Measurements from ENCODE around the gene C10orf67.

The C10orf67 gene

DNA sequence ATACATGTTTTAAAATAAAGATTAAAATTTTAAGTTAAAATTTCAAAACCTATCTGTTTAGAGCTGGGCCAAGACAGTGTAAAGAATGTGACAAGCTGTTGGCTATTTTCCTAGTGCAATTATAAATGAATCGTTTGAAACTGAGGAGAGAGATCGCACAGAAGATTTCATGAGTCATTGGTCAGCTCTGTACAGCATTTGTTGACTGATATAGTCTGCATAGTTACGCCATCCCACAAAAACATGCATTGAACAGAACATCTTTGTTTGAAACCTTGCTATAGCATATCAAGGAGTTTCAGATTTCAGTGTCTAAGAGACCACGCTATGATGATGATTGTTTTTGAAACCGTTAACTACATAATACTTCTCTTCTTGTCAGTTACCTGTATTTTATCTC is 1.3 kb upstream of the C10orf67 start:
- H3K4me1 Mint-ChIP-seq, result peaks cover 29% of the 10 kb centered on the region
- no peak overlapping the region for H3K27ac Mint-ChIP-seq
- H3K4me3 Mint-ChIP-seq, result no peak overlapping the region
- ATAC-seq, result no peak
- H3K36me3 Mint-ChIP-seq, result no peaks in the 10 kb centered on the region
- no peak for DNase-seq (ENCODE audit: low spot score in 2 of 2)
- H3K9me3 Mint-ChIP-seq, result no peaks in the 10 kb centered on the region

GRCh38 chr10:23343591-23344240 is 881 bp downstream of the C10orf67 start:
- Mint-ChIP-seq H3K36me3 (no peaks in the 10 kb centered on the region), H3K9me3 (no peaks in the 10 kb centered on the region), H3K4me3 (peak overlapping the region; percentile 83), H3K4me1 (peaks cover 35% of the 10 kb centered on the region), H3K27ac (peak overlapping the region; percentile 88)
- no peak for ATAC-seq
- DNase-seq (ENCODE audit: low spot score in 2 of 2), result no peak

DNA sequence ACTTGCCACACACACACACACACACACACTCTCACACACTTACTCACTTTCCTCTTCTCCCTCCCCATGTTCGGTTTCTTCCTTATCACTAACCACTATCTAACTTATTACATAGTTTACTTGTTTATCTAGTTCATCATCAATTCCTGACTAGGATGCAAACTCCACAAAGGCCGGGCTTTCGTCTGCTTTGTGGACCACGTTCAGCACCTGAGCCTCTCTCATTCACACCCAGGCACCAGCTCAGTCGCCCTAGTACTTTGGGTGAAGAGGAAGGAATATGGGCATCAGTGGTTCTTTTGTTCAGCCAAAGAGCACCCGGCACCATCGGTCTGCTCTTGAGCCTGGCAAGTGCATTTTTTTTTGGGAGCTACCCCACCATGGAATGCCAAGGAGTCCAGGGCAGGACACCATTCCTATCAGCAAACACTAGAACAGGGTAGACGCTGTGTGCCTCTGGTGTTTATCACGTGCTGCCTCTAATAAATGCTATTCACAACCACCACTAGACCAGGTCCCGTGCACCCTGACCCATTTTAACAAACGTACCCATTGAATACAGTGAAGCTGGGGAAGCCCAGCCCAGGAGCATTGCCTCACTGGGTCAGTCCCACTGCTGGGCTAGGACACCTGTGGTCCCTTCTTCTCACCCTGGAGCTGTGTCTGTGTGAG is 2.2 kb downstream of the C10orf67 start:
- H3K36me3 Mint-ChIP-seq, result no peaks in the 10 kb centered on the region
- H3K9me3 Mint-ChIP-seq, result no peaks in the 10 kb centered on the region
- DNase-seq (ENCODE audit: low spot score in 2 of 2) (no peak), ATAC-seq (no peak)
- peaks cover 41% of the 10 kb centered on the region for H3K4me1 Mint-ChIP-seq
- H3K27ac Mint-ChIP-seq, result no peak overlapping the region
- no peak overlapping the region for H3K4me3 Mint-ChIP-seq

DNA sequence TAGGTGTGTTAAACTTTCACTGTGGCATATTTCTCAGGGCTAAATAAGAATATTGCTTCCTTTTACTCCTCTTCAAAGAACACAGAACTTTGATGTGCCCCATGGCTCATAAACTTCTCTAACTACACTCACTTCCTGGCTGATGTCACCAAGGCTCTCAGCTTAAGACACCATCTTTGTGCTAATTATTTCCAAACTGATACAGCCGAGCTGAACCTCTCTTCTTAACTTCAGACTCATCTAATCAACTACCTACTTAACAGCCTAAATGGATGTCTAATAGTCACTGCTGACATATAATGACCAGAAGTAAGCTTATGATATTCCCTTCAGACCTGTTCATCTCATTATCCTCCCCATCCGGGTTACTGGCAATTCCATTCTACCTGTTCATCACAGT is 3.6 kb downstream of the C10orf67 start:
- DNase-seq (ENCODE audit: low spot score in 2 of 2) (no peak), ATAC-seq (peak; percentile 62)
- Mint-ChIP-seq H3K4me1 (peaks cover 42% of the 10 kb centered on the region), H3K4me3 (no peak overlapping the region), H3K27ac (no peak overlapping the region), H3K36me3 (no peaks in the 10 kb centered on the region), H3K9me3 (no peaks in the 10 kb centered on the region)

DNA sequence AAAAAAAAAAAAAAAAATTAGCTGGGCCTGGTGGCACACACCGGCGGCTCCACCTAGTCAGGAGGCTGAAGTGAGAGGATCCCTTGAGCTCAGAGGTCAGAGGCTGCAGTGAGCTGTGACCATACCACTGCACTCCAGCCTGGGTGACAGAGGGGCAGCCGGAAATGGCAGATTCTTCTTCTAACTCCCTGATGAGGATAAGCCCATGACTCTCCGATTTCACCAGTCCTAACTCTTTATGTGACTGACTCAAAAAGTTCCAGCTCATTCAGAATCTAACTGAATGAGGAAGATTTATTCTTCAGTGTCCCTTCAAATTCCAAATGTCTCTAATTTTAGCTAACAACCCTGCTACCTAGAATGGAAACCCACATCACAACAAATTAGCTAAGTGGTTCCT is 4.2 kb downstream of the C10orf67 start:
- peaks cover 47% of the 10 kb centered on the region for H3K4me1 Mint-ChIP-seq
- DNase-seq (ENCODE audit: low spot score in 2 of 2) (no peak), ATAC-seq (no peak)
- H3K9me3 Mint-ChIP-seq, result no peaks in the 10 kb centered on the region
- H3K4me3 Mint-ChIP-seq, result no peak overlapping the region
- no peaks in the 10 kb centered on the region for H3K36me3 Mint-ChIP-seq
- H3K27ac Mint-ChIP-seq, result no peak overlapping the region

DNA sequence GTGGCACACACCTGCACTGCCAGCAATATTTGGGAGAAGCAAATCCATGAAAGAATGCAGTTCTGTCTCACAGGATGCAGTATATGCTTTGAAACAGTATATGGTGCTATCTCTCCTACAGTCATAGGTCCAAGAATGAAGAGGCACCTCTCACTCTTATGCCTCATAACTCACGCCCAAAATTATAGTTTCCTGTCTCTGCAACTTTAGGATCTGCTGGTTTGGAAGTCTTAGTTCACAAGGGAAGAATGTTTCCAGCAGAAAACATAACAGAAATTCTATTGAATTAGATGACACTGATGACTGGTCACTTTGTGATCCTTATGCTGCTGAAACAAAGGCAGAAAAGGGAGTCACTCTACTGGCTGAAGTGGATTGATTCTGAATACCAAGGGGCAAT is 5.7 kb downstream of the C10orf67 start:
- Mint-ChIP-seq H3K27ac (no peak overlapping the region), H3K36me3 (no peaks in the 10 kb centered on the region), H3K9me3 (no peaks in the 10 kb centered on the region), H3K4me3 (no peak overlapping the region), H3K4me1 (peaks cover 48% of the 10 kb centered on the region)
- DNase-seq (ENCODE audit: low spot score in 2 of 2) (no peak), ATAC-seq (no peak)

DNA sequence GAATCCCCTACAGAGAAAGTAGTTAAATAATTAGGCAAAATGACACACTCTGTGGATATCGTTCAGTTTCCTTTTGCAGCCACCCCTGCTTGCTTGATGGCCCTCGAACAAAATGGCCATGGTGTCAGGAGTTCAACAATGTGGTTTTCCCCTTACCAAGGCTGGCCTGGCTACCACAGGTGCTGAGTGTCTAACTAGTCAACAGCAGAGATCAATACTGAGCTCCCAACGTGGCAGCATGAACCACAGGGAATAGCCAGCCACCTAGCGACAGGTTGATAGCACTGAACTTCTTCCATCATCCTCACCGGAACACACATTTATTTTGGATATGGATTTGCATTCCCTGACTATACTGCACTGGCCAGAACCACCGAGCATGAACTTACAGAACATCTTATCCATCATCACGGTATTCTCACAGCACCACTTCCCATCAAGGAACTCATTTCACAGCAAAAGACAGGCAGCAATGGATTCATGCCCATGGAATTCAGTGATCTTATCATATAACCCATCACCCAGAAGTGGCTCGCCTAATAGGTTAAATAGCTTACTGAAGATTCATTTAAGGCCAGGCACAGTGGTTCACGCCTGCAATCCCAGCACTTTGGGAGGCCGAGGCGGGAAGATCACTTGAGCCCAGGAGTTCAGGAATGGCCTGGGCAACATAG is 6.3 kb downstream of the C10orf67 start:
- DNase-seq (ENCODE audit: low spot score in 2 of 2) (no peak), ATAC-seq (no peak)
- peaks cover 48% of the 10 kb centered on the region for H3K4me1 Mint-ChIP-seq
- no peak overlapping the region for H3K27ac Mint-ChIP-seq
- no peak overlapping the region for H3K4me3 Mint-ChIP-seq
- H3K9me3 Mint-ChIP-seq, result no peaks in the 10 kb centered on the region
- no peaks in the 10 kb centered on the region for H3K36me3 Mint-ChIP-seq

DNA sequence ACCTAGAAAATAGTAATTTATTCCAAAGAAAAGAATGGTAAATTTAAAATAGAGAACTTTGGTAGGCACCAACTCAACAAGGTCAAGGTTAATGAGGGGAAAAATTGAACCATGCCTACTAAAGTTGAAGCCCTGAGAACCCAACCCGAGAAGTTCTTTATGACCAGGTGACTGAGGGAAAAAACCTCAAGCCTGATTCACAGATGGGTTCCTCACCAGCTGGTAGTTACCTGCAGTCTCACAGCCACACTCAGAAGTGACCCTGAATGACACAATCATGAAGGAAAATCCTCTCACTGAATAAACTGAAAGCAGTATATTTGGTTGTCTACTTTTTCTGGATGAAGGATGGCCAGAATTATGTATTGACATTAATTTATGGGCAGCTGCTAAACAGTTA is 7.0 kb downstream of the C10orf67 start:
- H3K4me1 Mint-ChIP-seq, result peaks cover 44% of the 10 kb centered on the region
- H3K27ac Mint-ChIP-seq, result no peak overlapping the region
- no peaks in the 10 kb centered on the region for H3K36me3 Mint-ChIP-seq
- H3K9me3 Mint-ChIP-seq, result no peaks in the 10 kb centered on the region
- DNase-seq (ENCODE audit: low spot score in 2 of 2) (no peak), ATAC-seq (peak; percentile 75)
- no peak overlapping the region for H3K4me3 Mint-ChIP-seq

DNA sequence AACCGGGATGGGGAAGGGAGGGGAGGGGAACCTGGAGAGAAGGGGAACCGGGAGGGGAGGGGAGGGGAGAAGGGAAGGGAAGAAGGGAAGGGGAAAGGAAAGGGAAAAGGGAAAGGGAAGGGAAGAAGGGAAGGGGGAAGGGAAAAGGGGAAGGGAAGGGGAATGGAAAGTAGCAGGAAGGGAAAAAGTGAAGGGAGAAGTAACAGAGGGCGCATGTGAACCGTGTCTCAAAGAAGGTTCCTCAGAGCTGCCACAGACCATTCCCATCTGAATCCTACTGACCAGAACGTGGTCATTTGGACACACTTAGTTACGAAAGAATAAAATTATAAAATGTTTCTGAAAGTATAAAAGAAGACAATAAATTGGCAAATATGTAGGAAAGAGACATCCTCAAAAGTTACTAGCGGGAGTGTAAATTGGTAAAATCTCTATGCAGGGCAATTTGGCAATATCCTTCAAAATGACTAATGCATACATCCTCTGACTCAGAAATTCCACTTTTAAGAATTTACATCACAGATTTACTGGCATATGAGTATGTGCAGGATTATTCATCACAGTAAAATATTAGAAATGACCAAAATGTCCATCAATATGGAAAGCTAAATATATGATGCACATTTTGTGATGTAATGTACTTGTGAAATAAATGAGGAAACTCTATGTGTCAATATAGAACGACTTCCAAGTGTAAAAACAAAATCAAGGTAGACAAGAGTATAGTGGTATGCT is 12.9 kb downstream of the C10orf67 start:
- ATAC-seq (peak; percentile 61), DNase-seq (ENCODE audit: low spot score in 2 of 2) (no peak)
- Mint-ChIP-seq H3K4me1 (peaks cover 20% of the 10 kb centered on the region), H3K36me3 (peaks cover 15% of the 10 kb centered on the region), H3K27ac (peak overlapping the region; percentile 84), H3K9me3 (no peaks in the 10 kb centered on the region), H3K4me3 (no peak overlapping the region)

- Mint-ChIP-seq H3K36me3 (peaks cover 15% of the 10 kb centered on the region), H3K4me3 (no peak overlapping the region)
- no peak for ATAC-seq
Observed at GRCh38 chr10:23330948-23331347, 13.6 kb downstream of the C10orf67 start.

DNA sequence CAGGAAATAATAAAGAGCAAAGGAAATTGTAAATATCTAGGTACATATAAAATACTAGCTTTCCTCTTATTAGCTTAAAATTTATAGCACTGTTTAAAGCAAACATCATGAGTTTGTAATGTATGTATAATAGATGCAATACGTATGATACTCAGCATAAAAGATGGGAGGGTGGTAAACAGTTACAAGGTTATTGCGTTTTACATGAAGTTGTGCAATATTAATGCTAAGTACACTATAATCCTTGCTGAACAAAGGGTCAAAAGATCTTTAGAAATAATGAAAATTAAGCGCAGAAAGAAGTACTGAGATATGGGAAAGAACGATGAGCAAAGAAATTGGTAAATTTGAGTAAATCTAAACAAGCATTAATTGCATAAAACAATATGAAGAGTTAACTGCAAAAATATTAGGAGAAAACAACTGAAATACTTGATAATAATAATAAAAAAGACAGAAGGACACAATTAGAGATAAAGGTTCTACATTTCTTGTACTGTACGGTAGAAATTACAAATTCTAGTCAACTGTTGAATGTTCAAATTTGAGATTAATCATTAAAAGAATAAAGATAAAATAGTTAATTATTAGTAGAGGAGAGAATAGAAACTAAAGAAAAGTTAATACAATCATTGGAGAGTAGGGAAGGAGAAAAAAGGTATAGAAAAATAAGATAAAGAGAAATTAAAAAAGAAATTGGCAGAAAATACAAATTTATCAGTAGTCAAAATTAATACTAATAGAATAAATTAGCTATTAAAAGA is 17.9 kb downstream of the C10orf67 start:
- DNase-seq (ENCODE audit: low spot score in 2 of 2) (no peak), ATAC-seq (no peak)
- H3K27ac Mint-ChIP-seq, result no peak overlapping the region
- H3K36me3 Mint-ChIP-seq, result peaks cover 10% of the 10 kb centered on the region
- no peaks in the 10 kb centered on the region for H3K4me1 Mint-ChIP-seq
- H3K9me3 Mint-ChIP-seq, result no peaks in the 10 kb centered on the region
- no peak overlapping the region for H3K4me3 Mint-ChIP-seq

More at GRCh38 chr10:23330948-23331347, 13.6 kb downstream of the C10orf67 start:
- H3K27ac Mint-ChIP-seq, result no peak overlapping the region
- no peak for DNase-seq (ENCODE audit: low spot score in 2 of 2)
- H3K4me1 Mint-ChIP-seq, result peaks cover 18% of the 10 kb centered on the region
- H3K9me3 Mint-ChIP-seq, result no peaks in the 10 kb centered on the region

DNA sequence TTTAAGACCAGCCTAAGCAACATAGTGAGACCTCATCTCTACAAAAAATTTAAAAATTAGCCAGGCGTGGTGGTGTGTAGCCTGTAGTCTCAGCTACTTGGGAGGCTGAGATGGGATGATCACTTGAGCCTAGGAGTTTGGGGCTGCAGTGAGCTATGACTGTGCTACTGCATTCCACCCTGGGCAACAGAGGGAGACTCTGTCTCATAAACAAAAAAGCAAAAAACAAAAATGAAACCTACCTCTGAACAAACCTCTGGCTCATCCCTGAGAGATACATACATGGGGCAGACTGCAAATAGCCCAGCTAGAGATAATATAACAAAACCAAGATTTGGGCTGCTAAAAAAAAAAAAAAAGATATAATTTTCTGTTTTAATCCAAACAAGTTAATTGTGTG is 19.5 kb downstream of the C10orf67 start:
- DNase-seq (ENCODE audit: low spot score in 2 of 2) (no peak), ATAC-seq (peak; percentile 64)
- no peaks in the 10 kb centered on the region for H3K4me1 Mint-ChIP-seq
- H3K4me3 Mint-ChIP-seq, result no peak overlapping the region
- no peaks in the 10 kb centered on the region for H3K36me3 Mint-ChIP-seq
- H3K27ac Mint-ChIP-seq, result no peak overlapping the region
- no peaks in the 10 kb centered on the region for H3K9me3 Mint-ChIP-seq

DNA sequence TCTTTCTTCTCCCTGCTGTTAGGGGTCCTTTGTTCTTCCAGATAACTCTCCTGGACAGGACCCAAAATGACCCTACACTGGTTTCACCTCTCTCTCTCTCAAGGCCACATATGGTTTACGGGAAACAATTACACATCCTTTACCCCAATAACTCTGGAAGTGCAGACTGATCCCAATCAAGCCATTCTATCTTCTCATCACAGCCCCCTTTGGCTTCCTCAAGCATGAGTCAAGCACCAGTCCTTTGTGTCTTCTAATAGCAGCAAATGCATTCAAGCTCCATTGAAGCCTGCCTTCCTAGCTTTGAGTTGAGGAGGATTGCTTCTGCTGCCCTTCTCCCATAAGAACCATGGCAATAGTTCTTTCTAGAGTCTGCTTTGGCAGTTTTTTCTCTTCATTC is 20.2 kb downstream of the C10orf67 start:
- Mint-ChIP-seq H3K36me3 (no peaks in the 10 kb centered on the region), H3K27ac (no peak overlapping the region), H3K4me1 (no peaks in the 10 kb centered on the region), H3K9me3 (no peaks in the 10 kb centered on the region), H3K4me3 (no peak overlapping the region)
- DNase-seq (ENCODE audit: low spot score in 2 of 2), result no peak
- ATAC-seq, result no peak

GRCh38 chr10:23322082-23322481 is 22.5 kb downstream of the C10orf67 start:
- Mint-ChIP-seq H3K9me3 (no peaks in the 10 kb centered on the region), H3K4me1 (no peaks in the 10 kb centered on the region), H3K4me3 (no peak overlapping the region), H3K36me3 (no peaks in the 10 kb centered on the region), H3K27ac (no peak overlapping the region)
- DNase-seq (ENCODE audit: low spot score in 2 of 2) (no peak), ATAC-seq (no peak)

GRCh38 chr10:23319835-23320234 is 24.8 kb downstream of the C10orf67 start:
- H3K9me3 Mint-ChIP-seq, result no peaks in the 10 kb centered on the region
- no peaks in the 10 kb centered on the region for H3K36me3 Mint-ChIP-seq
- no peak overlapping the region for H3K27ac Mint-ChIP-seq
- ATAC-seq (no peak), DNase-seq (ENCODE audit: low spot score in 2 of 2) (no peak)
- H3K4me3 Mint-ChIP-seq, result no peak overlapping the region
- H3K4me1 Mint-ChIP-seq, result no peaks in the 10 kb centered on the region

Data from stimulated activated effector memory CD8-positive, alpha-beta T cell treated with anti-CD3 and anti-CD28 coated beads, Interleukin-12 subunit alpha, Interleukin-12 subunit beta, amount 100 ng/mL, for 72 hours (primary cell).